ENCODE results near the gene TRAF3IP1.

Gene TRAF3IP1

GRCh38 chr2:238430781-238431180 lies 110.5 kb downstream of the TRAF3IP1 start:
- TF ChIP-seq MAX (IDR thresholded peaks at IDR 0.05; ENCODE audit: low read depth, low read length) (no peak), CTCF (IDR thresholded peaks at IDR 0.05; ENCODE audit: low read depth, low read length) (no peak), POLR2A (IDR thresholded peaks at IDR 0.05; ENCODE audit: extremely low read depth, insufficient read length) (no peak), MYC (IDR thresholded peaks at IDR 0.05; ENCODE audit: low read depth, low read length) (no peak)
- no peak for DNase-seq (ENCODE audit: low read depth)
- H3K4me3 ChIP-seq (ENCODE audit: low read depth, low read length), result no peak overlapping the region

GRCh38 chr2:238431456-238431855 lies 111.1 kb downstream of the TRAF3IP1 start:
- TF ChIP-seq CTCF (IDR thresholded peaks at IDR 0.05; ENCODE audit: low read depth, low read length), result no peak
- TF ChIP-seq MAX (IDR thresholded peaks at IDR 0.05; ENCODE audit: low read depth, low read length), result no peak
- no peak for TF ChIP-seq MYC (IDR thresholded peaks at IDR 0.05; ENCODE audit: low read depth, low read length)
- TF ChIP-seq POLR2A (IDR thresholded peaks at IDR 0.05; ENCODE audit: extremely low read depth, insufficient read length), result no peak
- no peak for DNase-seq (ENCODE audit: low read depth)
- H3K4me3 ChIP-seq (ENCODE audit: low read depth, low read length), result no peak overlapping the region

- TF ChIP-seq MYC (IDR thresholded peaks at IDR 0.05; ENCODE audit: low read depth, low read length), result no peak
- no peak for TF ChIP-seq CTCF (IDR thresholded peaks at IDR 0.05; ENCODE audit: low read depth, low read length)
- TF ChIP-seq POLR2A (IDR thresholded peaks at IDR 0.05; ENCODE audit: extremely low read depth, insufficient read length), result no peak
- no peak overlapping the region for H3K4me3 ChIP-seq (ENCODE audit: low read depth, low read length)
- DNase-seq (ENCODE audit: low read depth), result peak; percentile 22
These were observed 113.1 kb downstream of the TRAF3IP1 start for GRCh38 chr2:238433300-238433915.

- no peak overlapping the region for H3K4me3 ChIP-seq (ENCODE audit: low read depth, low read length)
- TF ChIP-seq MYC (IDR thresholded peaks at IDR 0.05; ENCODE audit: low read depth, low read length), result no peak
- TF ChIP-seq POLR2A (IDR thresholded peaks at IDR 0.05; ENCODE audit: extremely low read depth, insufficient read length), result no peak
- TF ChIP-seq MAX (IDR thresholded peaks at IDR 0.05; ENCODE audit: low read depth, low read length), result no peak
- TF ChIP-seq CTCF (IDR thresholded peaks at IDR 0.05; ENCODE audit: low read depth, low read length), result no peak
These were observed 113.9 kb downstream of the TRAF3IP1 start for GRCh38 chr2:238433941-238434845.

GRCh38 chr2:238434846-238435751 lies 114.8 kb downstream of the TRAF3IP1 start:
- no peak for DNase-seq (ENCODE audit: low read depth)
- H3K4me3 ChIP-seq (ENCODE audit: low read depth, low read length), result no peak overlapping the region
- no peak for TF ChIP-seq CTCF (IDR thresholded peaks at IDR 0.05; ENCODE audit: low read depth, low read length)
- TF ChIP-seq MYC (IDR thresholded peaks at IDR 0.05; ENCODE audit: low read depth, low read length), result no peak
- no peak for TF ChIP-seq POLR2A (IDR thresholded peaks at IDR 0.05; ENCODE audit: extremely low read depth, insufficient read length)
- no peak for TF ChIP-seq MAX (IDR thresholded peaks at IDR 0.05; ENCODE audit: low read depth, low read length)

More at GRCh38 chr2:238433941-238434845, 113.9 kb downstream of the TRAF3IP1 start:
- DNase-seq (ENCODE audit: low read depth), result no peak

All from NB4 (cell line).